ENCODE data around the gene LCE5A. TPM values are rescaled to one million over a fixed set of nuclear protein-coding genes. Genes with fewer than 3 reads are reported as not detected.

LCE5A gene
- total and polyA plus RNA-seq, 9 of the 15 experiments (the other 6 are each of a cell fraction or from before 2014, with no cell fraction given): not detected

DNA sequence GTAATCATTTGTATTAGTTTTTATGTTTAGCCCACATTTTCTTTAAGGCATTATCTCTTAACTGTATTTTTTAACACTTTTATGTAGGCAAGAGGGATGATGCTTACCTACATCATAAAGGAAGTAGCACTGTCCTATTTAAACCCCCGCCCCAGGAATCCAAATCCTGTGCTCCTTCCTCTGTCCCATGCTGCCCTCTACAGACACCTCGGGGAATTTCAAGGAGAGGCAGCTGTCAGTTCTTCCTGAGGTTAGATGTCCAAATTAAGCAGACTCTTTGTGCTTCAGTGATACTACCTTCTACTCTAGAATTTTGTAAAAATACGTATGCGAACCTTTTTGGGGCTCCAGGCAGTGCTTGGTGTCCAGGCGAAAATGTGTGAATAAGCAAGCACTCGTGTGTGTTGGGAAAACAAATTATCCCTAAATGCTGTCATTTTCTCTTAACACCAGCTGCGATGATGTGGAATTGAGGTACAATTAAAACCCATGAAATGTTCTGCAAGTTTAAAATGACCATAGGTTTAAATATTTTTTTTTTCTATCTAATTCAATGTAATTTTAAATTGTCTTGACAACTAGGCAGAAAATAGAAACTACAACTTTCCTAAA is 22.8 kb downstream of the LCE5A start (continued):
- TF ChIP-seq RERE (CRISPR knock-in tag; IDR thresholded peaks at IDR 0.05; ENCODE audit: borderline replicate concordance): no peak
- TF ChIP-seq, protein P1, sequence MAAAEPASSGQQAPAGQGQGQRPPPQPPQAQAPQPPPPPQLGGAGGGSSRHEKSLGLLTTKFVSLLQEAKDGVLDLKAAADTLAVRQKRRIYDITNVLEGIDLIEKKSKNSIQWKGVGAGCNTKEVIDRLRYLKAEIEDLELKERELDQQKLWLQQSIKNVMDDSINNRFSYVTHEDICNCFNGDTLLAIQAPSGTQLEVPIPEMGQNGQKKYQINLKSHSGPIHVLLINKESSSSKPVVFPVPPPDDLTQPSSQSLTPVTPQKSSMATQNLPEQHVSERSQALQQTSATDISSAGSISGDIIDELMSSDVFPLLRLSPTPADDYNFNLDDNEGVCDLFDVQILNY (CRISPR knock-in tag; IDR thresholded peaks at IDR 0.05): no peak
- no peak for TF ChIP-seq CTBP1 (IDR thresholded peaks at IDR 0.05; ENCODE audit: borderline replicate concordance)
- no peak for TF ChIP-seq ZNF644 (tag; IDR thresholded peaks at IDR 0.05; ENCODE audit: low read depth)
- no peak for TF ChIP-seq ZNF707 (CRISPR knock-in tag; conservative IDR thresholded peaks at IDR 0.05)
- no peak for TF ChIP-seq ZNF449 (CRISPR knock-in tag; IDR thresholded peaks at IDR 0.05)
- peak; percentile 76 for TF ChIP-seq TEAD4 (IDR thresholded peaks at IDR 0.05; ENCODE audit: low read length)
- no peak for TF ChIP-seq TEAD4 (CRISPR knock-in tag; IDR thresholded peaks at IDR 0.05; ENCODE audit: borderline replicate concordance)
- TF ChIP-seq PYGO2 (tag; IDR thresholded peaks at IDR 0.05): no peak
- no peak for TF ChIP-seq KHSRP (IDR thresholded peaks at IDR 0.05)
- TF ChIP-seq THRB (CRISPR knock-in tag; conservative IDR thresholded peaks at IDR 0.05): no peak
- TF ChIP-seq PRPF4 (IDR thresholded peaks at IDR 0.05; ENCODE audit: insufficient read depth, low read depth, low read length, poor library complexity, severe bottlenecking): no peak
- TF ChIP-seq NR3C1 (CRISPR knock-in tag; IDR thresholded peaks at IDR 0.05): no peak
- TF ChIP-seq CHD2 (IDR thresholded peaks at IDR 0.05; ENCODE audit: low read depth, low read length): no peak
- TF ChIP-seq MYC (IDR thresholded peaks at IDR 0.05; ENCODE audit: low read depth, low read length): no peak
- TF ChIP-seq MYC (CRISPR knock-in tag; IDR thresholded peaks at IDR 0.05; ENCODE audit: borderline replicate concordance, low read depth): no peak
- no peak for TF ChIP-seq THRA (IDR thresholded peaks at IDR 0.05)
